Gastroesophageal sphincter (tissue), 4 donors: ENCODE measurements around the gene CCNJL. TPM values are rescaled to one million over a fixed set of nuclear protein-coding genes. Genes with fewer than 3 reads are reported as not detected.
A peak's percentile ranks its signal among the peaks of the same experiment; 100 is the strongest.

ENCODE experiments used
- ATAC-seq: fragments of 150-250 bp; one replicate; pipeline ENCODE4 v1.9.1; 2016; ENCODE audit warnings: mild to moderate bottlenecking, moderate library complexity
- H3K27ac ChIP-seq, 4 donors: fragments of 200-600 bp; sonication (generic) in 3 of 4; 1 replicate in 3 of 4; 2 replicates in 1 of 4; pipeline ENCODE4 v1.5.1; 2016 to 2019
- H3K27me3 ChIP-seq: fragments of 200-600 bp; sonication (generic); one replicate; pipeline ENCODE4 v1.5.1; 2019
- H3K36me3 ChIP-seq, 2 donors: fragments of 200-600 bp; sonication (generic); one replicate each; pipeline ENCODE4 v1.5.1; 2019; ENCODE audit warnings: control low read depth in 1 of 2
- H3K4me1 ChIP-seq, 3 donors: fragments of 200-600 bp; sonication (generic); 1 replicate in 2 of 3; 2 replicates in 1 of 3; pipeline ENCODE4 v1.5.1; 2016 to 2019; ENCODE audit warnings: control low read depth in 2 of 3
- H3K4me3 ChIP-seq, 2 donors: fragments of 200-600 bp; sonication (generic); one replicate each; pipeline ENCODE4 v1.5.1; 2019; ENCODE audit warnings: mild to moderate bottlenecking in 1 of 2, moderate library complexity in 1 of 2
- H3K9me3 ChIP-seq, 3 donors: fragments of 200-600 bp; sonication (generic); one replicate each; pipeline ENCODE4 v1.5.1; 2017 to 2019; ENCODE audit warnings: control low read depth in 2 of 3
- EP300 ChIP-seq: sonication (generic); formaldehyde crosslinking; IDR thresholded peaks from one replicate; pipeline ENCODE4 v1.6.1; 2017; ENCODE audit warnings: antibody characterized with exemption, mild to moderate bottlenecking
- POLR2A ChIP-seq, 2 donors: fragments of 450-650 bp; IDR thresholded peaks; one replicate each; pipeline ENCODE4 v1.6.1; 2017; ENCODE audit warnings: antibody characterized with exemption in 2 of 2, mild to moderate bottlenecking in 2 of 2, moderate library complexity in 1 of 2
- POLR2AphosphoS5 ChIP-seq: sonication (generic); formaldehyde crosslinking; IDR thresholded peaks from one replicate; pipeline ENCODE4 v1.6.1; 2017; ENCODE audit warnings: antibody characterized with exemption
- WGBS, 2 donors: methylation state at CpG; one replicate each; pipeline ENCODE4 v1.1.5; 2018; ENCODE audit warnings: low coverage in 1 of 2; 5-methylcytosine and 5-hydroxymethylcytosine counted together
- total RNA-seq, 4 donors: library from RNA; depleted of rRNA; stranded (reverse); fragments of >200 nt; gene quantifications; one replicate each; pipeline ENCODE4 v1.1.0, GENCODE V29; 2016
- TF ChIP-seq, protein P1 (sequence below), 4 experiments: fragments of 200-600 bp in 2 of 4; fragments of 450-650 bp in 2 of 4; sonication (generic) in 1 of 4; IDR thresholded peaks; one replicate each; pipeline ENCODE4 v1.5.1; 2017 to 2019; ENCODE audit warnings: antibody characterized with exemption in 4 of 4, mild to moderate bottlenecking in 2 of 4, moderate library complexity in 2 of 4

The CCNJL gene
- total RNA-seq, 4 donors from 2014 or later, result 0.35 to 1.9 (median 0.65) TPM

DNA sequence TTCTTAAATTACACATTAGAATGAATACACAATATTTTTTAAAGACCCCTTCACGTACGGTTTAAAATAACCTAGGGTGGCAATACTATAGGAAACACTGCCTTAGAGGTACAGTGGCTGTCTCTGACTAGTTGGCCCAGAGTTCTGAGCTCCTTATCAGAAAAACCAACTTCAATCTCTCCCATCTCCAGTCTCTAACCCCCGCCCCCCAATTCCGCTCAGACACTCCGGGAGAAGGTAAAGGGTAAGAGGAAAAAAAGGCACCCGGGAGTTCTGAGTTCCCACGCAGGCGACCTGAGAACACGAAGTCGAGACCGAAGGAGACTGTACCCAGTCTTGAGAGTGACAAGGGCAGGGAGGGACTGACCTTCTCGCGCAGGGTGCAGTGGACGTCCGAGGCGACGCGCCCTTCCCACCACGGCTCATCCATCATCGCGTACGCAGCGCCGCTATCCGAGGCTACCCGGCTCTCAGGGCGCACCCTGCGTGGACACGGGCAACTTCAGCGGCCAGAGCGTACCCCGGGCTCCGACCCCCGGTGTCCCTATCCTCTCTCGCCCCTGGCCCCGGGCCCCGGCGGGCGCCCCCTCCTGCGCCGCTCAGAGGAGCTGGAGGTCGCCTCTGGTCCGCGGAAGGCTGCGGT is 752 bp downstream of the CCNJL start:
- peak overlapping the region; percentile 34 to 69 for H3K4me3 ChIP-seq
- no peaks in the 10 kb centered on the region for H3K9me3 ChIP-seq
- WGBS, 2 donors, result 24 to 56% methylated on average over 2 of the region's 45 CpGs
- H3K27me3 ChIP-seq, result peaks cover 24% of the 10 kb centered on the region
- no peaks in the 10 kb centered on the region for H3K36me3 ChIP-seq
- peak; percentile 26 for ATAC-seq
- peak overlapping the region in 2 of 4 donors; percentile 62 to 64 for H3K27ac ChIP-seq
- H3K4me1 ChIP-seq, result peaks cover 0 to 19% (median 6%) of the 10 kb centered on the region in 3 donors
- TF ChIP-seq EP300 (no peak), POLR2AphosphoS5 (no peak), POLR2A (IDR thresholded peaks at IDR 0.05) (no peak)
- TF ChIP-seq, protein P1, sequence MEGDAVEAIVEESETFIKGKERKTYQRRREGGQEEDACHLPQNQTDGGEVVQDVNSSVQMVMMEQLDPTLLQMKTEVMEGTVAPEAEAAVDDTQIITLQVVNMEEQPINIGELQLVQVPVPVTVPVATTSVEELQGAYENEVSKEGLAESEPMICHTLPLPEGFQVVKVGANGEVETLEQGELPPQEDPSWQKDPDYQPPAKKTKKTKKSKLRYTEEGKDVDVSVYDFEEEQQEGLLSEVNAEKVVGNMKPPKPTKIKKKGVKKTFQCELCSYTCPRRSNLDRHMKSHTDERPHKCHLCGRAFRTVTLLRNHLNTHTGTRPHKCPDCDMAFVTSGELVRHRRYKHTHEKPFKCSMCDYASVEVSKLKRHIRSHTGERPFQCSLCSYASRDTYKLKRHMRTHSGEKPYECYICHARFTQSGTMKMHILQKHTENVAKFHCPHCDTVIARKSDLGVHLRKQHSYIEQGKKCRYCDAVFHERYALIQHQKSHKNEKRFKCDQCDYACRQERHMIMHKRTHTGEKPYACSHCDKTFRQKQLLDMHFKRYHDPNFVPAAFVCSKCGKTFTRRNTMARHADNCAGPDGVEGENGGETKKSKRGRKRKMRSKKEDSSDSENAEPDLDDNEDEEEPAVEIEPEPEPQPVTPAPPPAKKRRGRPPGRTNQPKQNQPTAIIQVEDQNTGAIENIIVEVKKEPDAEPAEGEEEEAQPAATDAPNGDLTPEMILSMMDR (IDR thresholded peaks at IDR 0.05), result no peak

DNA sequence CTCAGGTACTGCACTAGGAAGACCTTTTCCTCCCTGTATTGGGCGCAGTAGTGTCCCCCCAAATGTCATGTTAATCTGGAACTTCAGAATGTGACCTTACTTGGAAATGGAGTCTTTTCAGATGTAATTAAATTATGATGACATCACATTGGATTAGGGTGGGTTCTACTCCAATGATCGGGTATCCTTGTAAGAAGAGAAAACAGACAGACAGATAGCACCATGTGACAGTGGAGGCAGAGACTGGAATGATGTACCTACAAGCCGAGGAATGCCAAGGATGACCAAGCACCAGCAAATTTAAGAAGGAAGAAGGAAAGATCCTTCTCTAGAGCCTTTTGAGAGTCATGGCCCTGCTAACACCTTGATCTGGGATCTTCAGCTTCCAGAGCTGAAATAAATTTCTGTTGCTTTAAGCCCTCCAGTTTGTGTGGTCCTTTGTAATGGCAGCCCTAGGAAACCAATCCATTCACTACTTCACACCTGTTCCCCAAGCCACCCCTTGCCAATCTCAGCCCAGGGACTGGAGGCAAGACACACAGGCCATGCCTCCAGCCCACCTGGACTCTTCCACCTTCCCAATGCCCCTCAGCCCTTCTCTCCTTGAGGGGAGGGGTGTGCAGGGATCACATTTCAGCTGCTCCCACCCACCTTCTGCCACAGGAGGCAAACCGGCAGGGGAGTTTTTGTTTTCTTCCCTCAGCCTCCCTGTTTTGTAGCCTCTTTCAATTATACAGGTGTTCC is 1.6 kb downstream of the CCNJL start:
- no peak overlapping the region for H3K27ac ChIP-seq
- H3K27me3 ChIP-seq, result peaks cover 24% of the 10 kb centered on the region
- no peaks in the 10 kb centered on the region for H3K9me3 ChIP-seq
- no peak for ATAC-seq
- 89 to 100% methylated on average over 2 to 4 of the region's 4 CpGs for WGBS, 2 donors
- no peaks in the 10 kb centered on the region for H3K36me3 ChIP-seq
- H3K4me3 ChIP-seq, result no peak overlapping the region
- H3K4me1 ChIP-seq, result peaks cover 0 to 19% (median 6%) of the 10 kb centered on the region in 3 donors
- TF ChIP-seq POLR2AphosphoS5, result no peak
- TF ChIP-seq, protein P1 (IDR thresholded peaks at IDR 0.05), result no peak

DNA sequence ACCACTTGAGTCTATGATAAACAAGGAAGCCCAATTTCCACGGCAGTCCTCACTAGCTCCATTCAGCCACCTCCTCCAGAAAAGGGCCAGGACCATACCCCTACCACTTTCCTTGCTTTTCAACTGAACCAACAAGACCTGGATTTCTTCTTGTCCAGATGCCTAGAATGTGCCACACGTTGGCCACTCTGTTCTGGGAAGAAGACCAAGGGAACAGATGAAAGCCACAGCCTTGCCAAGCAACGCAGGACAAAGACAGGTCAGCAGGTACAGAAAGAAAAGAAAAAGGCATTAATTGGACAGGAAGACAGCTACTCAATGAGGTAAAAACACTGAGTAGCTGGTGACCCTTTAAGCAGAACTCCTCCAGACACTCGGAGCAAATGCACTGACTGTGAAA is 2.2 kb downstream of the CCNJL start:
- no peak overlapping the region for H3K27ac ChIP-seq
- peaks cover 0 to 19% (median 6%) of the 10 kb centered on the region in 3 donors for H3K4me1 ChIP-seq
- WGBS, 2 donors, result 73 to 83% methylated on average over 3 of the region's 4 CpGs
- ATAC-seq, result no peak
- H3K9me3 ChIP-seq, result no peaks in the 10 kb centered on the region
- H3K27me3 ChIP-seq, result peaks cover 24% of the 10 kb centered on the region
- H3K4me3 ChIP-seq, result no peak overlapping the region
- TF ChIP-seq POLR2AphosphoS5 (no peak), EP300 (no peak)
- TF ChIP-seq, protein P1 (IDR thresholded peaks at IDR 0.05), result no peak
- no peaks in the 10 kb centered on the region for H3K36me3 ChIP-seq

DNA sequence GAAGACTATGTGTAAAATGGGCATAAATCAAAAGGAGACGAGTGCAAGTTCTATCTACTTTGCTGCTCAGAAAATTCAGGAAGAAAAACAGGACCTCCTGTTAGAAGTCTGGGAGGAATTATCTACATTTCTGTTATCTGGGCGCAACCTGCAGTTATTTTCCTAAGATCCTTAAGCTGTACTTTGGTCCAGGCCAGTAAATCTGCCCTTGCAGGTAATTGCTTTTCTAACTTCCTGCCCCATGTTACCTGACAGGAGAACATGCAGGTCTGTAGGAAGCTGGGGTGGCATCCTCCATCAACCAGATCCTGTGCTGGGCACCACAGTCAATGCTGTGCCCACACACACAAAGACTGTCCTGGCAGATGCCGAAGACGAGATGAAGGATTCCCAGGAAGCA is 5.7 kb downstream of the CCNJL start:
- no peaks in the 10 kb centered on the region for H3K9me3 ChIP-seq
- H3K27me3 ChIP-seq, result peaks cover 3% of the 10 kb centered on the region
- peaks cover 0 to 4% (median 2%) of the 10 kb centered on the region in 3 donors for H3K4me1 ChIP-seq
- TF ChIP-seq, protein P1 (IDR thresholded peaks at IDR 0.05), result no peak
- TF ChIP-seq POLR2A (IDR thresholded peaks at IDR 0.05) (no peak), EP300 (no peak)
- H3K4me3 ChIP-seq, result no peak overlapping the region
- H3K36me3 ChIP-seq, result no peaks in the 10 kb centered on the region
- WGBS, 2 donors, result 94 to 100% methylated on average over 2 to 4 of the region's 4 CpGs
- H3K27ac ChIP-seq, result no peak overlapping the region
- no peak for ATAC-seq

DNA sequence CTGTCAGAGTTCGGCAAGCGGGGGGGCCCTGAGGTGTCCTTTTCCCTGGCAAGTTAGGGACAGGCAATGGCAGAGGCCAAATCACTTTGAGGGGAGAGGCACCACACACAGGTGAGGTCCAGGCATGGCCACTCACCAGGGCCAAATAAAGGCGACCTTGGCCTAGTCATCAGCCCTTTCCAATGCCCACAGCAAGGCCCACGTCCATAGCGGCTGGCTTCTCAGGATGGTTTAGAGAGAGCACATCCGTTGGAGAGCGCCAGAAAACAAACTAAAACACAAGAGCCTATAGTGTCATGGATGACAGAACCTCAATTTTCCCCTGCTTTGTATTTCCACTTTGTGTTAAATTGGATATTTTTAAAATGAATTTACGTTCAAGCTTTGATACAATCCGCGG is 7.0 kb downstream of the CCNJL start:
- Histone ChIP-seq H3K27ac (no peak overlapping the region), H3K36me3 (no peaks in the 10 kb centered on the region), H3K4me1 (no peaks in the 10 kb centered on the region), H3K4me3 (no peak overlapping the region), H3K27me3 (no peaks in the 10 kb centered on the region), H3K9me3 (no peaks in the 10 kb centered on the region)
- WGBS, 2 donors, result 89 to 94% methylated on average over 9 to 10 of the region's 10 CpGs
- TF ChIP-seq EP300 (no peak), POLR2AphosphoS5 (no peak), POLR2A (IDR thresholded peaks at IDR 0.05) (no peak)
- TF ChIP-seq, protein P1 (IDR thresholded peaks at IDR 0.05), result no peak
- ATAC-seq, result no peak
